SK-N-SH (cell line): ENCODE measurements around the gene CACNA2D1. TPM values are rescaled to one million over a fixed set of nuclear protein-coding genes. Genes with fewer than 3 reads are reported as not detected.

Experiments
- CTCF ChIA-PET: fragments of 300-600, 350-600 bp; formaldehyde crosslinking; extraction: SDS; loops from one replicate; lab custom pipeline; 2021; lab: Yijun Ruan, JAX
- POLR2A ChIA-PET: fragments of 350-600 bp; sonication (Branson Sonifier 250); formaldehyde crosslinking; extraction: SDS; loops from one replicate; lab custom pipeline; 2020; ENCODE audit warnings: antibody characterized with exemption, inconsistent platforms; lab: Yijun Ruan, JAX
- DNase-seq: peaks from one replicate; pipeline ENCODE4 v3.0.0; 2012
- H2AFZ ChIP-seq: fragments of 200-600 bp; sonication (generic); 2 replicates; pipeline ENCODE4 v1.8.1; 2016; ENCODE audit warnings: antibody characterized with exemption, mild to moderate bottlenecking, low read depth
- H3F3A ChIP-seq: fragments of 200-600 bp; sonication (generic); replicated peaks from 2 replicates; pipeline ENCODE3; 2016; ENCODE audit warnings: antibody characterized with exemption, mild to moderate bottlenecking; ENCODE audit not compliant: insufficient read depth
- H3K27ac ChIP-seq, 2 experiments: fragments of 200-500 bp in 1 of 2; fragments of 200-600 bp in 1 of 2; sonication (Bioruptor generic) in 1 of 2; sonication (generic), shearing (Covaris generic) in 1 of 2; 2 replicates each; pipeline versions ENCODE4 v1.5.1 to v1.6.1; 2014 to 2016; ENCODE audit warnings: low read depth in 2 of 2, inconsistent platforms in 1 of 2, low read length in 1 of 2, mild to moderate bottlenecking in 1 of 2, mixed read lengths in 1 of 2
- H3K27me3 ChIP-seq: fragments of 200-600 bp; sonication (generic), shearing (Covaris generic); 2 replicates; pipeline ENCODE4 v1.6.1; 2016; ENCODE audit warnings: mixed run types; ENCODE audit not compliant: insufficient read depth
- H3K36me3 ChIP-seq, 2 experiments: fragments of 200-500 bp in 1 of 2; fragments of 200-600 bp in 1 of 2; sonication (Bioruptor generic) in 1 of 2; sonication (generic) in 1 of 2; replicated peaks in 1 of 2; 2 replicates each; pipeline versions ENCODE3 to v1.5.1; 2014 to 2016; ENCODE audit warnings: low read length in 1 of 2, mild to moderate bottlenecking in 1 of 2; ENCODE audit not compliant: insufficient read depth in 2 of 2, control insufficient read depth in 1 of 2
- H3K4me1 ChIP-seq, 2 experiments: fragments of 200-500 bp in 1 of 2; fragments of 200-600 bp in 1 of 2; sonication (Bioruptor generic) in 1 of 2; sonication (generic), shearing (Covaris generic) in 1 of 2; 2 replicates each; pipeline versions ENCODE4 v1.5.1 to v1.6.1; 2014 to 2016; ENCODE audit warnings: low read depth in 1 of 2, low read length in 1 of 2, mixed run types in 1 of 2; ENCODE audit not compliant: insufficient read depth in 2 of 2, control insufficient read depth in 1 of 2
- H3K4me2 ChIP-seq: fragments of 200-600 bp; sonication (generic), shearing (Covaris generic); 2 replicates; pipeline ENCODE4 v1.6.1; 2017; ENCODE audit warnings: mixed run types
- H3K4me3 ChIP-seq, 2 experiments: fragments of 200-500 bp in 1 of 2; fragments of 200-600 bp in 1 of 2; sonication (Bioruptor generic) in 1 of 2; sonication (generic), shearing (Covaris generic) in 1 of 2; 2 replicates each; pipeline versions ENCODE4 v1.5.1 to v1.8.1; 2014 to 2016; ENCODE audit warnings: low read depth in 2 of 2, inconsistent platforms in 1 of 2, low read length in 1 of 2, mild to moderate bottlenecking in 1 of 2, mixed read lengths in 1 of 2, moderate library complexity in 1 of 2
- H3K79me2 ChIP-seq: fragments of 200-600 bp; sonication (generic); 2 replicates; pipeline ENCODE4 v1.8.1; 2017; ENCODE audit warnings: mild to moderate bottlenecking; ENCODE audit not compliant: insufficient read depth
- H3K9ac ChIP-seq: fragments of 200-600 bp; sonication (generic); 2 replicates; pipeline ENCODE4 v1.6.1; 2017; ENCODE audit warnings: mixed run types
- H3K9me2 ChIP-seq: fragments of 200-600 bp; sonication (generic); 2 replicates; pipeline ENCODE4 v1.6.1; 2017; ENCODE audit warnings: mixed run types
- H3K9me3 ChIP-seq: fragments of 200-600 bp; sonication (generic); 2 replicates; pipeline ENCODE4 v1.6.1; 2017; ENCODE audit warnings: mixed run types, mild to moderate bottlenecking, moderate library complexity
- H4K20me1 ChIP-seq: fragments of 200-600 bp; sonication (generic); 2 replicates; pipeline ENCODE4 v1.6.1; 2017; ENCODE audit warnings: mild to moderate bottlenecking, mixed run types; ENCODE audit not compliant: insufficient read depth
- CHD2 ChIP-seq: fragments of 150-350 bp; IDR thresholded peaks from 2 replicates; pipeline ENCODE4 v1.6.1; 2018; ENCODE audit warnings: low read length; ENCODE audit not compliant: partially characterized antibody
- ELF1 ChIP-seq: IDR thresholded peaks from 2 replicates; pipeline ENCODE4 v1.4.0; 2012
- EZH2phosphoT487 ChIP-seq: fragments of 200-600 bp; sonication (generic); IDR thresholded peaks from 2 replicates; pipeline ENCODE4 v1.6.1; 2017; ENCODE audit warnings: low read depth, mixed run types, mild to moderate bottlenecking, antibody characterized with exemption, moderate library complexity, borderline replicate concordance
- FOSL2 ChIP-seq: IDR thresholded peaks from 2 replicates; pipeline ENCODE4 v1.4.0; 2012; ENCODE audit warnings: low read depth, mild to moderate bottlenecking, moderate library complexity, borderline replicate concordance
- FOXJ3 ChIP-seq: sonication (generic); formaldehyde crosslinking; IDR thresholded peaks from 2 replicates; pipeline ENCODE4 v1.5.1; 2020; ENCODE audit warnings: mild to moderate bottlenecking, missing genetic modification reagents
- GABPA ChIP-seq: IDR thresholded peaks from 2 replicates; pipeline ENCODE4 v1.4.0; 2012; ENCODE audit warnings: low read depth, mild to moderate bottlenecking
- GATA2 ChIP-seq: sonication (generic); formaldehyde crosslinking; IDR thresholded peaks from 2 replicates; pipeline ENCODE4 v1.5.0; 2020; ENCODE audit warnings: mild to moderate bottlenecking, missing genetic modification reagents
- IRF3 ChIP-seq: fragments of 150-350 bp; IDR thresholded peaks from 2 replicates; pipeline ENCODE4 v1.6.1; 2016; ENCODE audit warnings: mild to moderate bottlenecking, low read depth, low read length
- MEF2A ChIP-seq: IDR thresholded peaks from 2 replicates; pipeline ENCODE4 v1.4.0; 2012; ENCODE audit warnings: low read depth, borderline replicate concordance
- NRF1 ChIP-seq: IDR thresholded peaks from 2 replicates; pipeline ENCODE4 v1.6.1; 2012; ENCODE audit warnings: low read depth, mild to moderate bottlenecking, low read length
- PBX3 ChIP-seq: IDR thresholded peaks from 2 replicates; pipeline ENCODE4; 2012
- POLR2AphosphoS5 ChIP-seq: IDR thresholded peaks from 2 replicates; pipeline ENCODE4 v1.6.1; 2012; ENCODE audit warnings: low read depth, low read length
- RCOR1 ChIP-seq: fragments of 150-350 bp; IDR thresholded peaks from 2 replicates; pipeline ENCODE4 v1.6.1; 2017; ENCODE audit warnings: antibody characterized with exemption, low read length
- SMC3 ChIP-seq: IDR thresholded peaks from 2 replicates; pipeline ENCODE4 v1.6.1; 2012; ENCODE audit warnings: low read depth, low read length, improper control_type of control experiment
- TAF1 ChIP-seq: IDR thresholded peaks from 2 replicates; pipeline ENCODE4 v1.6.1; 2012; ENCODE audit warnings: low read depth, mild to moderate bottlenecking, low read length, moderate library complexity, borderline replicate concordance
- TCF12 ChIP-seq: IDR thresholded peaks from 2 replicates; pipeline ENCODE4 v1.4.0; 2012
- USF1 ChIP-seq: IDR thresholded peaks from 2 replicates; pipeline ENCODE4 v1.4.0; 2012; ENCODE audit warnings: low read depth, borderline replicate concordance
- USF2 ChIP-seq: fragments of 150-350 bp; IDR thresholded peaks from 2 replicates; pipeline ENCODE4 v1.6.1; 2017; ENCODE audit warnings: antibody characterized with exemption, low read length, low read depth, borderline replicate concordance
- WGBS: methylation state at CpG from one replicate; pipeline ENCODE4 v1.1.6; 2017; ENCODE audit warnings: low lambda C conversion rate; 5-methylcytosine and 5-hydroxymethylcytosine counted together
- polyA plus RNA-seq, 3 experiments: library from polyadenylated mRNA; depleted of rRNA; stranded (reverse); fragments of >200 nt; gene quantifications; 2 replicates each; pipeline ENCODE4 v1.2.3, GENCODE V29; 2012

The CACNA2D1 gene
- polyA plus RNA-seq, 1 of the 3 experiments (the other 2 are of a cell fraction) = 3.4 TPM

GRCh38 chr7:81973117-81973516, 470.5 kb downstream of the CACNA2D1 start:
- no peak for DNase-seq
- POLR2A ChIA-PET = no interaction called here
- H3K9ac ChIP-seq = no peak overlapping the region
- no peak overlapping the region for H3K4me2 ChIP-seq
- no peaks in the 10 kb centered on the region for H3F3A ChIP-seq
- no peak overlapping the region for H3K27ac ChIP-seq
- H3K27me3 ChIP-seq = no peaks in the 10 kb centered on the region
- H3K79me2 ChIP-seq = no peaks in the 10 kb centered on the region
- H3K9me3 ChIP-seq = no peaks in the 10 kb centered on the region
- H3K36me3 ChIP-seq = peaks cover 22 to 35% of the 10 kb centered on the region in 2 experiments
- CTCF ChIA-PET = interaction anchor here (0.6 to 3.8 kb wide), 2 partner anchors 32 to 473 kb away, joined by 3 to 15 read pairs; no protein-coding TSS in a partner anchor
- TF ChIP-seq USF1 (no peak), TCF12 (no peak), EZH2phosphoT487 (no peak), GATA2 (CRISPR knock-in tag) (no peak), CHD2 (no peak), USF2 (no peak), SMC3 (no peak), PBX3 (no peak), ELF1 (no peak), TAF1 (no peak), IRF3 (no peak), GABPA (no peak), RCOR1 (no peak), NRF1 (no peak), FOXJ3 (CRISPR knock-in tag) (no peak), MEF2A (no peak), POLR2AphosphoS5 (no peak), FOSL2 (no peak)
- TF ChIP-seq, all 33 proteins: peak for 0
- Histone ChIP-seq H3K9me2 (no peaks in the 10 kb centered on the region; the same call in 1 of the 2 replicates), H4K20me1 (no peaks in the 10 kb centered on the region), H2AFZ (no peak overlapping the region), H3K4me3 (no peak overlapping the region), H3K4me1 (no peaks in the 10 kb centered on the region)
- 99% methylated on average over 2 of the region's 2 CpGs for WGBS
